ENCODE measurements around the gene SLC16A1.
"Not testable (repeated sequence)": the region's sequence is repeated elsewhere in the genome, so short reads cannot be mapped to it uniquely, and the experiment has no call there.

Gene SLC16A1

GRCh38 chr1:112893288-112894009, 62.5 kb downstream of the SLC16A1 start:
- H3K4me1 ChIP-seq (ENCODE audit: insufficient read depth, low read length), result no peaks in the 10 kb centered on the region
- no peaks in the 10 kb centered on the region for H3K27me3 ChIP-seq (ENCODE audit: control insufficient read depth in 1 of 2, insufficient read depth in 2 of 2, low read length in 2 of 2)
- no peaks in the 10 kb centered on the region for H3K36me3 ChIP-seq (ENCODE audit: insufficient read depth, low read length)
- no peak overlapping the region for H3K4me3 ChIP-seq (ENCODE audit: low read depth in 1 of 2, low read length in 2 of 2)
- no peak overlapping the region for H3K27ac ChIP-seq (ENCODE audit: low read depth, low read length)
- H3K9me3 ChIP-seq (ENCODE audit: low read length), result peaks cover 5% of the 10 kb centered on the region
- no peak overlapping the region for H3K9ac ChIP-seq (ENCODE audit: low read length)

GRCh38 chr1:112889906-112890305, 66.1 kb downstream of the SLC16A1 start:
- not testable (repeated sequence) for H3K9ac ChIP-seq (ENCODE audit: low read length); H3K4me1 ChIP-seq (ENCODE audit: insufficient read depth, low read length); H3K27ac ChIP-seq (ENCODE audit: low read depth, low read length); H3K9me3 ChIP-seq (ENCODE audit: low read length); H3K36me3 ChIP-seq (ENCODE audit: insufficient read depth, low read length); H3K4me3 ChIP-seq (ENCODE audit: low read depth in 1 of 2, low read length in 2 of 2); H3K27me3 ChIP-seq (ENCODE audit: control insufficient read depth in 1 of 2, insufficient read depth in 2 of 2, low read length in 2 of 2)

- no peak overlapping the region for H3K4me3 ChIP-seq (ENCODE audit: low read depth in 1 of 2, low read length in 2 of 2)
- H3K9ac ChIP-seq (ENCODE audit: low read length), result no peak overlapping the region
- H3K36me3 ChIP-seq (ENCODE audit: insufficient read depth, low read length), result no peaks in the 10 kb centered on the region
- no peaks in the 10 kb centered on the region for H3K27me3 ChIP-seq (ENCODE audit: control insufficient read depth in 1 of 2, insufficient read depth in 2 of 2, low read length in 2 of 2)
- H3K9me3 ChIP-seq (ENCODE audit: low read length), result peaks cover 5% of the 10 kb centered on the region
- no peaks in the 10 kb centered on the region for H3K4me1 ChIP-seq (ENCODE audit: insufficient read depth, low read length)
- H3K27ac ChIP-seq (ENCODE audit: low read depth, low read length), result no peak overlapping the region
These were observed 66.8 kb downstream of the SLC16A1 start for GRCh38 chr1:112889052-112889768.

GRCh38 chr1:112888630-112889029, 67.4 kb downstream of the SLC16A1 start:
- H3K9me3 ChIP-seq (ENCODE audit: low read length), result peaks cover 3% of the 10 kb centered on the region
- H3K4me1 ChIP-seq (ENCODE audit: insufficient read depth, low read length), result no peaks in the 10 kb centered on the region
- H3K27ac ChIP-seq (ENCODE audit: low read depth, low read length), result no peak overlapping the region
- H3K9ac ChIP-seq (ENCODE audit: low read length), result no peak overlapping the region
- H3K36me3 ChIP-seq (ENCODE audit: insufficient read depth, low read length), result no peaks in the 10 kb centered on the region
- H3K4me3 ChIP-seq (ENCODE audit: low read depth in 1 of 2, low read length in 2 of 2), result no peak overlapping the region
- H3K27me3 ChIP-seq (ENCODE audit: control insufficient read depth in 1 of 2, insufficient read depth in 2 of 2, low read length in 2 of 2), result no peaks in the 10 kb centered on the region

DNA sequence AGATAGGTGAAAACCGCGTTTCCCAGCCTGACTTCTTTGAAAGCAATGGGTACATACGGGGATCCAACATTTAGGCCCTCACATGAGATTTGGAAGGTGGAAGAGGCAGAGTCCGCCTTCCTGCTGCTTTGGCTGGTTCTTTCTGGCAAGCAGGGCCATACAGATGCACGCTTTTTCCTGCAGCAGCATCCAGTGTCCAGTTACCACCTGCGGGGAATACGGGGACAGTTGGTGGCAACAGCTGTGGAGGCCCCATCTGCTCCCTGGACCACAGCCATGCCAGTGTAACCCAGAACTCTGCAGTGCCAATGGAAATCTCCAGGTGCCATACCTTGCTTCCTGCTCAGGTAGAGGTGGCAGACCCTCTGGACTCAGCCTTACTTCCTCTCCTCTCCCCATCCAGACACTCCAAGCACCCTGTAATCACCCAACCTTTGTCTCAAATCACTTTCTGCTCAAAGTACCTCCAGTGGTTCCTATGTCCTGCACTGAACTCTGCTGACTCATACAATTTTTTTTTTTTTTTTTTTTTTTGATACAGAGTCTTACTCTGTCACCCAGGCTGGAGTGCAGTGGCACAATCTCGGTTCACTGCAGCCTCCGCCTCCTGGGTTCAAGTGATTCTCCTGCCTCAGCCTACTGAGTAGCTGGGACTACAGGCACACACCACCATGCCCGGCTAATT, 68.3 kb downstream of the SLC16A1 start:
- Histone ChIP-seq H3K36me3 (ENCODE audit: insufficient read depth, low read length) (no peaks in the 10 kb centered on the region), H3K4me3 (ENCODE audit: low read depth in 1 of 2, low read length in 2 of 2) (no peak overlapping the region), H3K4me1 (ENCODE audit: insufficient read depth, low read length) (no peaks in the 10 kb centered on the region), H3K27ac (ENCODE audit: low read depth, low read length) (no peak overlapping the region), H3K9me3 (ENCODE audit: low read length) (no peaks in the 10 kb centered on the region), H3K9ac (ENCODE audit: low read length) (no peak overlapping the region), H3K27me3 (ENCODE audit: control insufficient read depth in 1 of 2, insufficient read depth in 2 of 2, low read length in 2 of 2) (no peaks in the 10 kb centered on the region)

- H3K4me1 ChIP-seq (ENCODE audit: insufficient read depth, low read length); H3K27ac ChIP-seq (ENCODE audit: low read depth, low read length); H3K27me3 ChIP-seq (ENCODE audit: control insufficient read depth in 1 of 2, insufficient read depth in 2 of 2, low read length in 2 of 2); H3K9ac ChIP-seq (ENCODE audit: low read length); H3K36me3 ChIP-seq (ENCODE audit: insufficient read depth, low read length); H3K4me3 ChIP-seq (ENCODE audit: low read depth in 1 of 2, low read length in 2 of 2); H3K9me3 ChIP-seq (ENCODE audit: low read length): not testable (repeated sequence)
These were observed 71.0 kb downstream of the SLC16A1 start for GRCh38 chr1:112884996-112885395.

GRCh38 chr1:112882271-112882744, 73.7 kb downstream of the SLC16A1 start:
- Histone ChIP-seq H3K36me3 (ENCODE audit: insufficient read depth, low read length) (no peaks in the 10 kb centered on the region), H3K9ac (ENCODE audit: low read length) (no peak overlapping the region), H3K4me3 (ENCODE audit: low read depth in 1 of 2, low read length in 2 of 2) (no peak overlapping the region), H3K27ac (ENCODE audit: low read depth, low read length) (no peak overlapping the region), H3K27me3 (ENCODE audit: control insufficient read depth in 1 of 2, insufficient read depth in 2 of 2, low read length in 2 of 2) (no peaks in the 10 kb centered on the region), H3K9me3 (ENCODE audit: low read length) (no peaks in the 10 kb centered on the region), H3K4me1 (ENCODE audit: insufficient read depth, low read length) (peaks cover 4% of the 10 kb centered on the region)

DNA sequence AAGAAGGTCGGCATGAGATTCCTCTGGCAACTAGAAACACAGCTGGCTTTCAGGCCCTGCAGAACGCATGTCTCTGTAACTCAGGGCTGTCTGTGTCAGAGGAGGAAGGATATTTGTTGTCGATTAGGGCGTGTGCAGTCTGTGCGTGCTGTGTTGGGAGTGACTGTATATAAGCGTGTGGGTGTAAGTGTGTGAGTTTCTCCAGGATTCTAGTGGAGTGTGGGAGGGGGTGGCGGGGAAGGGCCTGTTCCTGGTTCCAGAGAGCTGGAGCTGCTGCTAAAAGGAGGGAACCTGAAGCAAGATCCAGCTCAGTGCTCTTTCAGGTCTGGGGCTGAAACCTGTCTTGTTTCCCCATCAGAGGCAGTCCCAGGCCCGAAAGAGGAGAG, 74.3 kb downstream of the SLC16A1 start:
- Histone ChIP-seq H3K36me3 (ENCODE audit: insufficient read depth, low read length) (no peaks in the 10 kb centered on the region), H3K27me3 (ENCODE audit: control insufficient read depth in 1 of 2, insufficient read depth in 2 of 2, low read length in 2 of 2) (no peaks in the 10 kb centered on the region), H3K4me3 (ENCODE audit: low read depth in 1 of 2, low read length in 2 of 2) (no peak overlapping the region), H3K27ac (ENCODE audit: low read depth, low read length) (no peak overlapping the region), H3K9me3 (ENCODE audit: low read length) (no peaks in the 10 kb centered on the region), H3K9ac (ENCODE audit: low read length) (no peak overlapping the region), H3K4me1 (ENCODE audit: insufficient read depth, low read length) (peaks cover 4% of the 10 kb centered on the region)

- Histone ChIP-seq H3K27ac (ENCODE audit: low read depth, low read length) (no peak overlapping the region), H3K9ac (ENCODE audit: low read length) (no peak overlapping the region), H3K36me3 (ENCODE audit: insufficient read depth, low read length) (no peaks in the 10 kb centered on the region), H3K4me3 (ENCODE audit: low read depth in 1 of 2, low read length in 2 of 2) (no peak overlapping the region), H3K27me3 (ENCODE audit: control insufficient read depth in 1 of 2, insufficient read depth in 2 of 2, low read length in 2 of 2) (no peaks in the 10 kb centered on the region), H3K9me3 (ENCODE audit: low read length) (no peaks in the 10 kb centered on the region), H3K4me1 (ENCODE audit: insufficient read depth, low read length) (peaks cover 4% of the 10 kb centered on the region)
These were observed 76.2 kb downstream of the SLC16A1 start for GRCh38 chr1:112879834-112880233.

DNA sequence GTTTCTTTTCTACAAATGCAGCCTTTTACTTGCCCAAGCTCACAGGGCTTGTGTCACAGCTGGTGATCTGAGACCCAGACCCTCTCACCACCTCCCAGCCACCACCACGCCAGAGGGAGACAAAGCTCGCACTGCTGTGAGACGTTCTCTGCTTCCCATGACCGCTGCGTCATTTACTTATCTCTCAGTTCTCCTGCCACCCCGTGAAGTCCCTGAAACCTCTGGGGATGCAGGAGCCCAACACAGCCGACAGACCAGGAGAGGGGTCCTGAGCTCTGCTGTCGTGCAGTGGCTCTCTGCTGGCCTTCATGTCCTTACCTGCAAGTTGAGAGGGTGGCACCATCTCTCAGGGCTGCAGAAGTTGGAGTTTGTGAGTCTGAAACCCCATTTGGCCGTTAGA, 77.7 kb downstream of the SLC16A1 start:
- Histone ChIP-seq H3K36me3 (ENCODE audit: insufficient read depth, low read length) (no peaks in the 10 kb centered on the region), H3K4me1 (ENCODE audit: insufficient read depth, low read length) (peaks cover 4% of the 10 kb centered on the region), H3K4me3 (ENCODE audit: low read depth in 1 of 2, low read length in 2 of 2) (no peak overlapping the region), H3K9ac (ENCODE audit: low read length) (no peak overlapping the region), H3K27ac (ENCODE audit: low read depth, low read length) (no peak overlapping the region), H3K9me3 (ENCODE audit: low read length) (no peaks in the 10 kb centered on the region), H3K27me3 (ENCODE audit: control insufficient read depth in 1 of 2, insufficient read depth in 2 of 2, low read length in 2 of 2) (no peaks in the 10 kb centered on the region)

GRCh38 chr1:112877750-112878149, 78.2 kb downstream of the SLC16A1 start:
- H3K27me3 ChIP-seq (ENCODE audit: control insufficient read depth in 1 of 2, insufficient read depth in 2 of 2, low read length in 2 of 2), result no peaks in the 10 kb centered on the region
- H3K4me3 ChIP-seq (ENCODE audit: low read depth in 1 of 2, low read length in 2 of 2), result no peak overlapping the region
- H3K4me1 ChIP-seq (ENCODE audit: insufficient read depth, low read length), result peaks cover 4% of the 10 kb centered on the region
- H3K27ac ChIP-seq (ENCODE audit: low read depth, low read length), result no peak overlapping the region
- H3K9ac ChIP-seq (ENCODE audit: low read length), result no peak overlapping the region
- H3K36me3 ChIP-seq (ENCODE audit: insufficient read depth, low read length), result no peaks in the 10 kb centered on the region
- H3K9me3 ChIP-seq (ENCODE audit: low read length), result no peaks in the 10 kb centered on the region

Data from muscle layer of colon (tissue), 2 donors.